GM19438 (cell line): ENCODE data around the gene QPCT.
A peak's percentile ranks its signal among the peaks of the same experiment; 100 is the strongest.
"Not testable (repeated sequence)": the region's sequence is repeated elsewhere in the genome, so short reads cannot be mapped to it uniquely, and the experiment has no call there.

ENCODE experiments used
- ATAC-seq: cut with Tn5 transposase; IDR thresholded peaks from one replicate; pipeline ENCODE4 v1.9.1; 2021; ENCODE audit warnings: low read depth; ENCODE audit not compliant: unreplicated experiment

The QPCT gene

GRCh38 chr2:37389395-37389794 lies 45.0 kb downstream of the QPCT start:
- no peak for ATAC-seq

- peak; percentile 94 for ATAC-seq
Measured at GRCh38 chr2:37389989-37390765, 45.7 kb downstream of the QPCT start.

GRCh38 chr2:37390777-37391176 lies 46.3 kb downstream of the QPCT start:
- ATAC-seq, result peak; percentile 5

- ATAC-seq, result no peak
Measured at GRCh38 chr2:37391711-37392110, 47.3 kb downstream of the QPCT start.

GRCh38 chr2:37392428-37392827 lies 48.0 kb downstream of the QPCT start:
- ATAC-seq, result no peak

- ATAC-seq, result no peak
Measured at GRCh38 chr2:37394263-37394662, 49.8 kb downstream of the QPCT start.

- no peak for ATAC-seq
Measured at GRCh38 chr2:37394796-37395555, 50.5 kb downstream of the QPCT start.

- ATAC-seq, result no peak
Measured at GRCh38 chr2:37396890-37397565, 52.6 kb downstream of the QPCT start.

- no peak for ATAC-seq
Measured at GRCh38 chr2:37398990-37399389, 54.6 kb downstream of the QPCT start.

- ATAC-seq, result no peak
Measured at GRCh38 chr2:37400041-37400440, 55.6 kb downstream of the QPCT start.

- ATAC-seq, result no peak
Measured at GRCh38 chr2:37402636-37403035, 58.2 kb downstream of the QPCT start.

GRCh38 chr2:37405781-37406180 lies 61.4 kb downstream of the QPCT start:
- ATAC-seq, result no peak

GRCh38 chr2:37412231-37412630 lies 67.8 kb downstream of the QPCT start:
- no peak for ATAC-seq

GRCh38 chr2:37413911-37414469 lies 69.6 kb downstream of the QPCT start:
- ATAC-seq, result not testable (repeated sequence)

- ATAC-seq, result no peak
Measured at GRCh38 chr2:37414470-37414949, 70.1 kb downstream of the QPCT start.

- no peak for ATAC-seq
Measured at GRCh38 chr2:37415128-37415820, 70.8 kb downstream of the QPCT start.

- no peak for ATAC-seq
Measured at GRCh38 chr2:37417321-37417720, 72.9 kb downstream of the QPCT start.

GRCh38 chr2:37418956-37419355 lies 74.5 kb downstream of the QPCT start:
- no peak for ATAC-seq

GRCh38 chr2:37421686-37422085 lies 77.3 kb downstream of the QPCT start:
- ATAC-seq, result no peak

GRCh38 chr2:37422816-37423215 lies 78.4 kb downstream of the QPCT start:
- ATAC-seq, result no peak
